Calu3 (cell line): ENCODE measurements around the gene STAT5B. TPM values are rescaled to one million over a fixed set of nuclear protein-coding genes. Genes with fewer than 3 reads are reported as not detected.
"Not testable (repeated sequence)": the region's sequence is repeated elsewhere in the genome, so short reads cannot be mapped to it uniquely, and the experiment has no call there.

Experiments used
- BruUV-seq: library from RNA; stranded (reverse); fragments of 400-500 nt; replicated peaks from 2 replicates; lab custom pipeline; 2021; lab: Mats Ljungman, UMichigan
- CTCF ChIA-PET: fragments of 300-600 bp; sonication (Branson Sonifier 250); formaldehyde crosslinking; loops from one replicate; lab custom pipeline; 2022; ENCODE audit warnings: antibody characterized with exemption; lab: Charles Lee
- DNase-seq: peaks from one replicate; pipeline ENCODE4 v3.0.0; 2022
- H3K27ac Mint-ChIP-seq: one replicate; pipeline ENCODE4 v1.8.0; 2022; ENCODE audit warnings: mixed read lengths; ENCODE audit not compliant: unreplicated experiment
- H3K27me3 Mint-ChIP-seq: one replicate; pipeline ENCODE4 v1.8.0; 2022; ENCODE audit warnings: mixed read lengths; ENCODE audit not compliant: unreplicated experiment
- H3K36me3 Mint-ChIP-seq: one replicate; pipeline ENCODE4 v1.8.0; 2022; ENCODE audit warnings: mild to moderate bottlenecking, moderate library complexity, mixed read lengths; ENCODE audit not compliant: insufficient read depth, unreplicated experiment
- H3K4me1 Mint-ChIP-seq: one replicate; pipeline ENCODE4 v1.8.0; 2022; ENCODE audit warnings: mild to moderate bottlenecking, low read depth, mixed read lengths; ENCODE audit not compliant: unreplicated experiment
- H3K4me3 Mint-ChIP-seq: one replicate; pipeline ENCODE4 v1.8.0; 2022; ENCODE audit warnings: mild to moderate bottlenecking, low read depth, moderate library complexity, mixed read lengths; ENCODE audit not compliant: unreplicated experiment
- H3K9me3 Mint-ChIP-seq: one replicate; pipeline ENCODE4 v1.8.0; 2022; ENCODE audit warnings: low read depth, mixed read lengths; ENCODE audit not compliant: unreplicated experiment
- intact Hi-C: fragments of 100-400 bp; cut with micrococcal nuclease; formaldehyde crosslinking; loops from one replicate; pipeline ENCODE4 v1.10.0; 2022; ENCODE audit not compliant: unreplicated experiment
- total RNA-seq: library from RNA; stranded (reverse); gene quantifications from 2 replicates; pipeline ENCODE4 v1.2.3, GENCODE V29; 2022
- TF ChIP-seq, protein P1 (sequence below): fragments of 200-600 bp; IDR thresholded peaks from one replicate; pipeline ENCODE4 v1.8.0; 2022; ENCODE audit warnings: antibody characterized with exemption; ENCODE audit not compliant: unreplicated experiment

The STAT5B gene
- total RNA-seq, 1 experiment from 2014 or later = 45.8 TPM

DNA sequence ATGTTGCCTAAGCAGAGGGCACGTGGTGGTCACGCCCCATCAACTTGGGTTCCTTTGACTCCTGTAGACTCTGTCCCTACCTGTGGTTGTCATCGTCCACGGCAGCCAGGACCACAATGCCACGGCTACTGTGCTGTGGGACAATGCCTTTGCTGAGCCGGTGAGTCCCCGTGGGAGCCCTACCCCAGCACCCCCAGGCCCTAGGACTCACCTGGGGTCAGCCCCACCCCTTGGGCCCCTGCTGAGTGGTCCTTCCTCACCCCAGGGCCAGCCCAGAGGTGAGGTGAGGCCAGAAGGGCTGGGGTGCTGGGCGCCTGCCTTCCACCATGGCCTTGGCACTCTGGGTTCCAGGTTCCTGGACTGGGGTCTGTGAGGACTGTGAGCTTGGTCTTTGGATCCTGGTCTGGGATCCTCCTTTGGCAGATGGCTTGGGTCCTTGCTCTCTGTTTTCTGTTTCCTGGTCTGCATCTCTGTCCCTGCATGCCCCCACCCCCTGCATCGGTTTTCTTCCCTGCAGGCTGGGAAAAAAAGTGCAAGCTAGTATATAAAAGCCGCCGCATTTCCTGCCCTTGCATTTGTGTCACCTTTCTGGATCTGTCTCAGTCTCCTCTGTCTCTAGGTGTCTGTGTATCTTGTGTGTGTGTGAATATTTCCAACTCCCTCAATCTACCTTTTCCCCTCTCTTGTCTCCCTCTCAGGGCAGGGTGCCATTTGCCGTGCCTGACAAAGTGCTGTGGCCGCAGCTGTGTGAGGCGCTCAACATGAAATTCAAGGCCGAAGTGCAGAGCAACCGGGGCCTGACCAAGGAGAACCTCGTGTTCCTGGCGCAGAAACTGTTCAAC is 29.6 kb upstream of the STAT5B start:
- TF ChIP-seq, protein P1, sequence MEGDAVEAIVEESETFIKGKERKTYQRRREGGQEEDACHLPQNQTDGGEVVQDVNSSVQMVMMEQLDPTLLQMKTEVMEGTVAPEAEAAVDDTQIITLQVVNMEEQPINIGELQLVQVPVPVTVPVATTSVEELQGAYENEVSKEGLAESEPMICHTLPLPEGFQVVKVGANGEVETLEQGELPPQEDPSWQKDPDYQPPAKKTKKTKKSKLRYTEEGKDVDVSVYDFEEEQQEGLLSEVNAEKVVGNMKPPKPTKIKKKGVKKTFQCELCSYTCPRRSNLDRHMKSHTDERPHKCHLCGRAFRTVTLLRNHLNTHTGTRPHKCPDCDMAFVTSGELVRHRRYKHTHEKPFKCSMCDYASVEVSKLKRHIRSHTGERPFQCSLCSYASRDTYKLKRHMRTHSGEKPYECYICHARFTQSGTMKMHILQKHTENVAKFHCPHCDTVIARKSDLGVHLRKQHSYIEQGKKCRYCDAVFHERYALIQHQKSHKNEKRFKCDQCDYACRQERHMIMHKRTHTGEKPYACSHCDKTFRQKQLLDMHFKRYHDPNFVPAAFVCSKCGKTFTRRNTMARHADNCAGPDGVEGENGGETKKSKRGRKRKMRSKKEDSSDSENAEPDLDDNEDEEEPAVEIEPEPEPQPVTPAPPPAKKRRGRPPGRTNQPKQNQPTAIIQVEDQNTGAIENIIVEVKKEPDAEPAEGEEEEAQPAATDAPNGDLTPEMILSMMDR = no peak
- Mint-ChIP-seq H3K27ac (no peak overlapping the region), H3K36me3 (peaks cover 14% of the 10 kb centered on the region), H3K4me3 (no peak overlapping the region), H3K9me3 (no peaks in the 10 kb centered on the region), H3K27me3 (peaks cover 17% of the 10 kb centered on the region), H3K4me1 (no peaks in the 10 kb centered on the region)
- intact Hi-C loops = no loop called here
- DNase-seq = no peak
- CTCF ChIA-PET = interaction anchor here (0.6 kb wide), 1 partner anchor 216 kb away, joined by 6 read pairs; no protein-coding TSS in a partner anchor
- BruUV-seq = no TSS peak

DNA sequence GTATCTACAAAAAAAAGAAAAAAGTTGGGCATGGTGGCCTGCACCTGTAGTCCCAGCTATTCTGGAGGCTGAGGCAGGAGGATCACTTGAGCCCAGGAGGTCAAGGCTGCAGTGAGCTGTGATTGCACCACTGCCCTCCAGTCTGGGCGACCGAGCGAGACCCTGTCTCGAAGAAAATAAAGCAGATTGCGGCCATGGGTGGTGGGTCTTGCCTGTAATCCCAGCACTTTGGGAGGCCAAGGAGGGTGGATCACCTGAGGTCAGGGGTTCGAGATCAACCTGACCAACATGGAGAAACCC is 28.8 kb upstream of the STAT5B start:
- H3K27ac Mint-ChIP-seq, H3K4me1 Mint-ChIP-seq, H3K36me3 Mint-ChIP-seq, H3K4me3 Mint-ChIP-seq, BruUV-seq, DNase-seq, intact Hi-C loops, H3K9me3 Mint-ChIP-seq: not testable (repeated sequence)
- peaks cover 17% of the 10 kb centered on the region for H3K27me3 Mint-ChIP-seq
- CTCF ChIA-PET = interaction anchor here (0.6 kb wide), 1 partner anchor 215 kb away, joined by 6 read pairs; no protein-coding TSS in a partner anchor

DNA sequence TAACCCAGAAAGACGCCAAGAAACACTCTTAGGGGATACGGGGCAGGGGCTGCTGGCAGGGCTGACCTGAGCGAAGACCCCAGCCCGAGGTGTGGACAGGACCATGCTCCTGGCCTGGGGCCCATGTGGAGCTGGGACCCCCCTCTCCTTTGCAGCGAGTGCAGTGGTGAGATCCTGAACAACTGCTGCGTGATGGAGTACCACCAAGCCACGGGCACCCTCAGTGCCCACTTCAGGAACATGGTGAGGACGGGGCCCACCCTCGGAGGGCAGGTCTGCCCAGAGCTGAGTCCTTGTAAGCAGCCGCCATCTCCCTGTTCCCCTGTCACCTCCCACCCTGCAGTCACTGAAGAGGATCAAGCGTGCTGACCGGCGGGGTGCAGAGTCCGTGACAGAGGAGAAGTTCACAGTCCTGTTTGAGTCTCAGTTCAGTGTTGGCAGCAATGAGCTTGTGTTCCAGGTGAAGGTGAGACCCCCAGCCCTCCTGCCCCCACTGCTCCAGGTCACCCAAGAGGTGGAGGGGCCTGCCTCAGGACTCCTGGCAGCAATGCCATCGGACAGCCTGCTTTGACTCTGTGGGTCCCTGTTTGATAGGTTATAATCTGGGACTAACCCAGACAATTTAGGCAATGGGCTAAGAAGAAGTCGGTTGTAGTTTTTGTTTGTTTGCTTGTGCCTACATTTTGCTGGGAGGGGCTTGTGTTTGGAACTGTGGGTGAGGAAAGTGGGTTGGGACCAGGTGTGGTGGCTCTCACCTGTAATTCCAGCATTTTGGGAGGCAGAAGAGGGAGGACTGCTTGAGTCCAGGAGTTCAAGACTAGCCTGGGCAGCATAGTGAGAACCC is 28.2 kb upstream of the STAT5B start:
- Mint-ChIP-seq H3K27ac (no peak overlapping the region), H3K4me3 (no peak overlapping the region), H3K9me3 (no peaks in the 10 kb centered on the region), H3K27me3 (peaks cover 17% of the 10 kb centered on the region), H3K36me3 (peaks cover 6% of the 10 kb centered on the region), H3K4me1 (no peaks in the 10 kb centered on the region)
- no peak for DNase-seq
- TF ChIP-seq, protein P1 = no peak
- intact Hi-C loops = no loop called here
- CTCF ChIA-PET = interaction anchor here (0.5 to 0.7 kb wide), 2 partner anchors 16 to 27 kb away, joined by 3 to 4 read pairs; no protein-coding TSS in a partner anchor
- no TSS peak for BruUV-seq

DNA sequence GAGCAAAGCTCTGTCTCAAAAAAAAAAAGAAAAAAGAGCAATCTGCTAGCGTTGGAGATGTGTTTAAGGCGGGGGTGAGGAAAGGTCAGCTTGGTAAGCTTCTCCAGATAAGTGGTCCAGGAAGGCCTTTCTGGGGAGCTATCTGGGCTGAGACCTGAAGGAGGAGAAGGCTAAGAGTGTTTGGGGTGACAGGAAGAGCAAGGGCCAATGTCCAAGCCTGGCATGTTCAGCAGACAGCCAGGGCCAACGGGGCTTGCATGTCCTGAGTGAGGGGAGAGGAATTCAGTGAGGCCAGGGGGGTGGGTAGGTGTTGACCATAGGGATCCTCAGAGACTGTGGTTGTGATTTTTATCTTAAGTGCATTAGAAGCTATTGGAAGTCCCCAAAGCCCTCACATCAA is 27.5 kb upstream of the STAT5B start:
- no peaks in the 10 kb centered on the region for H3K9me3 Mint-ChIP-seq
- H3K27ac Mint-ChIP-seq = no peak overlapping the region
- peaks cover 17% of the 10 kb centered on the region for H3K27me3 Mint-ChIP-seq
- TF ChIP-seq, protein P1 = no peak
- CTCF ChIA-PET = interaction anchor here (0.5 to 0.7 kb wide), 2 partner anchors 17 to 26 kb away, joined by 3 to 4 read pairs; no protein-coding TSS in a partner anchor
- no peak for DNase-seq
- intact Hi-C loops = no loop called here
- peaks cover 6% of the 10 kb centered on the region for H3K36me3 Mint-ChIP-seq
- no peak overlapping the region for H3K4me3 Mint-ChIP-seq
- H3K4me1 Mint-ChIP-seq = no peaks in the 10 kb centered on the region
- BruUV-seq = no TSS peak
